ENCODE measurements around the gene TNXB.
"Not testable (repeated sequence)": the region's sequence is repeated elsewhere in the genome, so short reads cannot be mapped to it uniquely, and the experiment has no call there.

The TNXB gene

GRCh38 chr6:32069460-32069859 lies 39.7 kb downstream of the TNXB start:
- no peak for DNase-seq (ENCODE audit: low read depth)
- H3K4me3 ChIP-seq (replicated peaks; ENCODE audit: low read depth, low read length): no peak overlapping the region
- TF ChIP-seq CTCF (IDR thresholded peaks at IDR 0.05; ENCODE audit: low read length, missing control alignments): no peak

- no peak overlapping the region for H3K4me3 ChIP-seq (replicated peaks; ENCODE audit: low read depth, low read length)
- TF ChIP-seq CTCF (IDR thresholded peaks at IDR 0.05; ENCODE audit: low read length, missing control alignments): no peak
- DNase-seq (ENCODE audit: low read depth): no peak
Measured at GRCh38 chr6:32068867-32069266, 40.3 kb downstream of the TNXB start.

GRCh38 chr6:32068315-32068714 lies 40.8 kb downstream of the TNXB start:
- not testable (repeated sequence) for H3K4me3 ChIP-seq (replicated peaks; ENCODE audit: low read depth, low read length); DNase-seq (ENCODE audit: low read depth)

- not testable (repeated sequence) for DNase-seq (ENCODE audit: low read depth); H3K4me3 ChIP-seq (replicated peaks; ENCODE audit: low read depth, low read length)
Measured at GRCh38 chr6:32067521-32067920, 41.6 kb downstream of the TNXB start.

GRCh38 chr6:32064706-32065105 lies 44.4 kb downstream of the TNXB start:
- H3K4me3 ChIP-seq (replicated peaks; ENCODE audit: low read depth, low read length): no peak overlapping the region
- DNase-seq (ENCODE audit: low read depth): no peak
- TF ChIP-seq CTCF (IDR thresholded peaks at IDR 0.05; ENCODE audit: low read length, missing control alignments): no peak

- H3K4me3 ChIP-seq (replicated peaks; ENCODE audit: low read depth, low read length): no peak overlapping the region
- DNase-seq (ENCODE audit: low read depth): no peak
- TF ChIP-seq CTCF (IDR thresholded peaks at IDR 0.05; ENCODE audit: low read length, missing control alignments): no peak
Measured at GRCh38 chr6:32060966-32061655, 48.0 kb downstream of the TNXB start.

- DNase-seq (ENCODE audit: low read depth): no peak
- no peak for TF ChIP-seq CTCF (IDR thresholded peaks at IDR 0.05; ENCODE audit: low read length, missing control alignments)
- no peak overlapping the region for H3K4me3 ChIP-seq (replicated peaks; ENCODE audit: low read depth, low read length)
Measured at GRCh38 chr6:32058511-32058963, 50.6 kb downstream of the TNXB start.

- no peak overlapping the region for H3K4me3 ChIP-seq (replicated peaks; ENCODE audit: low read depth, low read length)
- DNase-seq (ENCODE audit: low read depth): no peak
- no peak for TF ChIP-seq CTCF (IDR thresholded peaks at IDR 0.05; ENCODE audit: low read length, missing control alignments)
Measured at GRCh38 chr6:32057966-32058365, 51.2 kb downstream of the TNXB start.

Measured in fibroblast of pulmonary artery (primary cell).